IMR-90 (cell line): Measurements from ENCODE around the gene PLXDC1. TPM values are rescaled to one million over a fixed set of nuclear protein-coding genes. Genes with fewer than 3 reads are reported as not detected.
A peak's percentile ranks its signal among the peaks of the same experiment; 100 is the strongest.

Source experiments
- ATAC-seq: fragments of 200-7000 bp; cut with Tn5 transposase; 2 replicates; pipeline ENCODE4 v1.9.1; 2020; ENCODE audit warnings: low read depth, mild to moderate bottlenecking, moderate library complexity
- BruUV-seq: library from RNA; stranded (reverse); fragments of 400-500 nt; replicated peaks from 2 replicates; lab custom pipeline; 2021; lab: Mats Ljungman, UMichigan
- CTCF ChIA-PET: fragments of 300-600 bp; formaldehyde crosslinking; extraction: SDS; loops from one replicate; lab custom pipeline; 2021; ENCODE audit warnings: antibody characterized with exemption; lab: Yijun Ruan, JAX
- POLR2A ChIA-PET: fragments of 300-600 bp; sonication (Branson Sonifier 250); formaldehyde crosslinking; loops from one replicate; lab custom pipeline; 2022; ENCODE audit warnings: antibody characterized with exemption; ENCODE audit not compliant: unreplicated experiment; lab: Charles Lee
- DNase-seq: peaks from one replicate; pipeline ENCODE4 v3.0.0; 2013
- H2AFZ ChIP-seq: replicated peaks from 2 replicates; pipeline ENCODE3; 2013; ENCODE audit warnings: low read length, mild to moderate bottlenecking; ENCODE audit not compliant: poor library complexity
- H2AK5ac ChIP-seq: 2 replicates; pipeline ENCODE4 v1.6.1; 2013; ENCODE audit warnings: low read depth, low read length, inconsistent platforms
- H2AK9ac ChIP-seq: replicated peaks from 2 replicates; pipeline ENCODE3; 2013; ENCODE audit warnings: mild to moderate bottlenecking, low read depth, low read length, moderate library complexity; ENCODE audit not compliant: poor library complexity
- H2BK120ac ChIP-seq: 2 replicates; pipeline ENCODE4 v1.6.1; 2013; ENCODE audit warnings: low read depth, low read length, inconsistent platforms
- H2BK15ac ChIP-seq: 3 replicates; pipeline ENCODE4 v1.6.1; 2013; ENCODE audit warnings: low read depth, low read length, inconsistent platforms
- H2BK20ac ChIP-seq: 2 replicates; pipeline ENCODE4 v1.6.1; 2013; ENCODE audit warnings: low read depth, mild to moderate bottlenecking, inconsistent platforms, low read length, moderate library complexity
- H2BK5ac ChIP-seq: 2 replicates; pipeline ENCODE4 v1.6.1; 2013; ENCODE audit warnings: mild to moderate bottlenecking, low read depth, low read length, inconsistent platforms; ENCODE audit not compliant: poor library complexity, severe bottlenecking
- H3K14ac ChIP-seq: replicated peaks from 2 replicates; pipeline ENCODE4 v1.6.1; 2013; ENCODE audit warnings: low read depth, low read length, inconsistent platforms
- H3K18ac ChIP-seq: 2 replicates; pipeline ENCODE4 v1.6.1; 2013; ENCODE audit warnings: low read depth, low read length, control low read depth
- H3K23ac ChIP-seq: 2 replicates; pipeline ENCODE4 v1.6.1; 2013; ENCODE audit warnings: low read depth, low read length, inconsistent platforms
- H3K27ac ChIP-seq: 2 replicates; pipeline ENCODE4 v1.5.1; 2013; ENCODE audit warnings: mild to moderate bottlenecking, control low read depth, low read length; ENCODE audit not compliant: insufficient read depth
- H3K27me3 ChIP-seq: 2 replicates; pipeline ENCODE4 v1.6.1; 2013; ENCODE audit warnings: low read length; ENCODE audit not compliant: control insufficient read depth, insufficient read depth
- H3K36me3 ChIP-seq: 2 replicates; pipeline ENCODE4 v1.6.1; 2013; ENCODE audit warnings: low read length, mixed read lengths; ENCODE audit not compliant: control insufficient read depth, insufficient read depth
- H3K4ac ChIP-seq: 2 replicates; pipeline ENCODE4 v1.6.1; 2013; ENCODE audit warnings: low read depth, low read length, inconsistent platforms
- H3K4me1 ChIP-seq: 2 replicates; pipeline ENCODE4 v1.6.1; 2013; ENCODE audit warnings: low read length, mixed read lengths; ENCODE audit not compliant: control insufficient read depth, insufficient read depth
- H3K4me2 ChIP-seq: 2 replicates; pipeline ENCODE4 v1.6.1; 2013; ENCODE audit warnings: low read depth, mild to moderate bottlenecking, control low read depth, low read length, moderate library complexity
- H3K4me3 ChIP-seq: 2 replicates; pipeline ENCODE4 v1.5.1; 2013; ENCODE audit warnings: low read depth, mild to moderate bottlenecking, control low read depth, low read length, moderate library complexity; ENCODE audit not compliant: insufficient read depth
- H3K56ac ChIP-seq: 2 replicates; pipeline ENCODE4 v1.6.1; 2013; ENCODE audit warnings: low read length, inconsistent platforms; ENCODE audit not compliant: insufficient read depth; ENCODE audit errors: extremely low read depth
- H3K79me1 ChIP-seq, 2 experiments: 2 replicates each; pipeline ENCODE4 v1.6.1; 2013; ENCODE audit warnings: low read length in 2 of 2, inconsistent platforms in 1 of 2, low read depth in 1 of 2
- H3K9ac ChIP-seq: 2 replicates; pipeline ENCODE4 v1.6.1; 2013; ENCODE audit warnings: low read depth, low read length, control low read depth
- H3K9me1 ChIP-seq: 2 replicates; pipeline ENCODE4 v1.6.1; 2013; ENCODE audit warnings: low read length, inconsistent platforms; ENCODE audit not compliant: insufficient read depth
- H3K9me3 ChIP-seq: 2 replicates; pipeline ENCODE4 v1.6.1; 2013; ENCODE audit warnings: low read length; ENCODE audit not compliant: control insufficient read depth, insufficient read depth
- H4K20me1 ChIP-seq: 2 replicates; pipeline ENCODE4 v1.6.1; 2013; ENCODE audit warnings: low read length, inconsistent platforms; ENCODE audit not compliant: insufficient read depth
- H4K5ac ChIP-seq: 2 replicates; pipeline ENCODE4 v1.6.1; 2013; ENCODE audit warnings: mild to moderate bottlenecking, low read depth, low read length, control low read depth
- H4K8ac ChIP-seq, 2 experiments: 2 replicates each; pipeline ENCODE4 v1.6.1; 2013; ENCODE audit warnings: low read depth in 2 of 2, low read length in 2 of 2, control low read depth in 1 of 2, inconsistent platforms in 1 of 2
- H4K91ac ChIP-seq: 2 replicates; pipeline ENCODE4 v1.6.1; 2013; ENCODE audit warnings: low read depth, low read length, inconsistent platforms; ENCODE audit not compliant: insufficient read depth
- CHD1 ChIP-seq: IDR thresholded peaks from 2 replicates; pipeline ENCODE4 v1.6.1; 2012; ENCODE audit warnings: low read depth, low read length, improper control_type of control experiment
- WGBS, 2 experiments: methylation state at CpG; one replicate each; pipeline versions ENCODE4 v1.1.5 to v1.1.7; 2013; ENCODE audit warnings: missing lambda C conversion rate in 2 of 2; ENCODE audit not compliant: insufficient read length in 1 of 2; ENCODE audit errors: extremely low coverage in 2 of 2; 5-methylcytosine and 5-hydroxymethylcytosine counted together
- dilution Hi-C: fragments of 300-500 bp; cut with HindIII; formaldehyde crosslinking; loops from one replicate; pipeline ENCODE4 v1.14.3; 2018; ENCODE audit warnings: low sequenced_read_pairs; ENCODE audit not compliant: unreplicated experiment
- in situ Hi-C: fragments of 300-500 bp; cut with MboI; formaldehyde crosslinking; loops from 3 replicates; pipeline ENCODE4 v1.14.3; 2019; ENCODE audit warnings: low sequenced_read_pairs, inconsistent platforms, mixed read lengths
- intact Hi-C: fragments of 100-400 bp; cut with micrococcal nuclease; formaldehyde crosslinking; loops from 2 replicates; pipeline ENCODE4 v1.10.0; 2022
- polyA plus RNA-seq, 3 experiments: library from polyadenylated mRNA; depleted of rRNA; stranded (reverse); fragments of >200 nt; gene quantifications; 2 replicates each; pipeline ENCODE4 v1.2.3, GENCODE V29; 2012; ENCODE audit warnings: low replicate concordance in 1 of 3
- total RNA-seq: library from RNA; depleted of rRNA; stranded (reverse); fragments of >200 nt; gene quantifications from 2 replicates; pipeline ENCODE4 v1.2.3, GENCODE V29; 2012
- TF ChIP-seq, protein P1 (sequence below): conservative IDR thresholded peaks from 2 replicates; pipeline ENCODE4 v1.5.1; 2012; ENCODE audit warnings: mild to moderate bottlenecking, low read depth, low read length, improper control_type of control experiment

The PLXDC1 gene
- total and polyA plus RNA-seq, 2 of the 4 experiments (the other 2 are of a cell fraction) = under 0.01 to 0.50 TPM

GRCh38 chr17:39077866-39078265 lies 73.6 kb downstream of the PLXDC1 start:
- WGBS, 2 experiments = no CpG with 5 or more reads among the region's 5 CpGs
- H2BK15ac ChIP-seq = no peak overlapping the region
- no peak overlapping the region for H3K4me2 ChIP-seq
- no peaks in the 10 kb centered on the region for H3K9me3 ChIP-seq
- H3K27me3 ChIP-seq = peaks cover 29% of the 10 kb centered on the region
- BruUV-seq = no TSS peak
- no peak overlapping the region for H2BK5ac ChIP-seq
- no peaks in the 10 kb centered on the region for H4K20me1 ChIP-seq
- no peak overlapping the region for H2AFZ ChIP-seq
- no peak overlapping the region for H3K4me3 ChIP-seq
- H2BK120ac ChIP-seq = no peak overlapping the region
- ATAC-seq = no peak
- H3K4ac ChIP-seq = no peak overlapping the region
- H3K9ac ChIP-seq = no peak overlapping the region
- no peak overlapping the region for H2AK5ac ChIP-seq
- DNase-seq = no peak
- H2AK9ac ChIP-seq = peak overlapping the region; percentile 10
- no peak overlapping the region for H3K18ac ChIP-seq
- no peak overlapping the region for H3K14ac ChIP-seq
- H3K23ac ChIP-seq = no peak overlapping the region
- TF ChIP-seq, protein P1, sequence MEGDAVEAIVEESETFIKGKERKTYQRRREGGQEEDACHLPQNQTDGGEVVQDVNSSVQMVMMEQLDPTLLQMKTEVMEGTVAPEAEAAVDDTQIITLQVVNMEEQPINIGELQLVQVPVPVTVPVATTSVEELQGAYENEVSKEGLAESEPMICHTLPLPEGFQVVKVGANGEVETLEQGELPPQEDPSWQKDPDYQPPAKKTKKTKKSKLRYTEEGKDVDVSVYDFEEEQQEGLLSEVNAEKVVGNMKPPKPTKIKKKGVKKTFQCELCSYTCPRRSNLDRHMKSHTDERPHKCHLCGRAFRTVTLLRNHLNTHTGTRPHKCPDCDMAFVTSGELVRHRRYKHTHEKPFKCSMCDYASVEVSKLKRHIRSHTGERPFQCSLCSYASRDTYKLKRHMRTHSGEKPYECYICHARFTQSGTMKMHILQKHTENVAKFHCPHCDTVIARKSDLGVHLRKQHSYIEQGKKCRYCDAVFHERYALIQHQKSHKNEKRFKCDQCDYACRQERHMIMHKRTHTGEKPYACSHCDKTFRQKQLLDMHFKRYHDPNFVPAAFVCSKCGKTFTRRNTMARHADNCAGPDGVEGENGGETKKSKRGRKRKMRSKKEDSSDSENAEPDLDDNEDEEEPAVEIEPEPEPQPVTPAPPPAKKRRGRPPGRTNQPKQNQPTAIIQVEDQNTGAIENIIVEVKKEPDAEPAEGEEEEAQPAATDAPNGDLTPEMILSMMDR = 0 out of 2 replicates have a peak, but pooled peaks have one; percentile 14
- TF ChIP-seq CHD1 = no peak
- H4K91ac ChIP-seq = no peak overlapping the region
- CTCF ChIA-PET = no interaction called here
- no peaks in the 10 kb centered on the region for H3K36me3 ChIP-seq
- H4K8ac ChIP-seq = no peak overlapping the region
- in situ Hi-C loops = no loop called here
- no peak overlapping the region for H2BK20ac ChIP-seq
- POLR2A ChIA-PET = no interaction called here
- peaks cover 9% of the 10 kb centered on the region for H3K4me1 ChIP-seq
- H3K9me1 ChIP-seq = 0 out of 2 replicates have a peak, but pooled peaks cover 6% of the 10 kb centered on the region
- no peak overlapping the region for H4K5ac ChIP-seq
- no peak overlapping the region for H3K56ac ChIP-seq
- no peaks in the 10 kb centered on the region for H3K79me1 ChIP-seq
- intact Hi-C loops = no loop called here
- dilution Hi-C loops = no loop called here
- H3K27ac ChIP-seq = no peak overlapping the region
